Subcutaneous abdominal adipose tissue (tissue), 5 donors: Measurements from ENCODE around the gene ZNF207.
"Not testable (repeated sequence)": the region's sequence is repeated elsewhere in the genome, so short reads cannot be mapped to it uniquely, and the experiment has no call there.

Source experiments
- H3K27ac ChIP-seq: one replicate; pipeline ENCODE4 v1.7.0; 2013; ENCODE audit warnings: low read depth, mild to moderate bottlenecking, inconsistent platforms, low read length, moderate library complexity
- H3K27me3 ChIP-seq, 5 donors: one replicate each; pipeline ENCODE4 v1.7.0; 2013; ENCODE audit warnings: low read length in 5 of 5, inconsistent platforms in 1 of 5; ENCODE audit not compliant: control insufficient read depth in 5 of 5, insufficient read depth in 4 of 5
- H3K36me3 ChIP-seq, 5 donors: one replicate each; pipeline ENCODE4 v1.7.0; 2013; ENCODE audit warnings: low read length in 5 of 5; ENCODE audit not compliant: control insufficient read depth in 5 of 5, insufficient read depth in 5 of 5
- H3K4me1 ChIP-seq, 5 donors: one replicate each; pipeline ENCODE4 v1.7.0; 2013; ENCODE audit warnings: low read length in 5 of 5, mild to moderate bottlenecking in 3 of 5, moderate library complexity in 1 of 5; ENCODE audit not compliant: control insufficient read depth in 5 of 5, insufficient read depth in 5 of 5
- H3K4me3 ChIP-seq, 5 donors: one replicate each; pipeline ENCODE4 v1.7.0; 2013; ENCODE audit warnings: low read length in 5 of 5, low read depth in 1 of 5
- H3K9ac ChIP-seq, 5 donors: one replicate each; pipeline ENCODE4 v1.7.0; 2013; ENCODE audit warnings: low read length in 5 of 5, mild to moderate bottlenecking in 4 of 5, moderate library complexity in 3 of 5
- H3K9me3 ChIP-seq, 5 donors: one replicate each; pipeline ENCODE4 v1.7.0; 2013; ENCODE audit warnings: low read length in 5 of 5; ENCODE audit not compliant: control insufficient read depth in 5 of 5
- donor health status: healthy.
- donor health status: healthy.
- donor health status: healthy.
- donor health status: healthy.
- donor health status: healthy.

The ZNF207 gene

DNA sequence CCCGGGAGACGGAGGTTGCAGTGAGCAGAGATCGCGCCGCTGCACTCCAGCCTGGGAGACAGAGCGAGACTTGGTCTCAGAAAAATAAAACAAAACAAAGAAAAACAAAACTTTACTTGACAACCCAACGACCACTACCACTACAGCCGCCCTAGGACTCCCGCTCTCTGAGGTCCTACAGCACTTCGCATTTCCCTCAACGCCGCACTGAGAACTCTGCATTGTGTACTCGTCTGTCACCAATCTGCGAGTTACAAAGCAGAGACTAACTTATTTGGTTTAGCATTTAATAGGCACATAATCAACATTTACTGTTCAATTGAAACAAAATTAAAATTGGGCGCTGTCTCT is 479 bp upstream of the ZNF207 start:
- peak overlapping the region; percentile 87 to 100 (median 98) for H3K4me3 ChIP-seq
- peak overlapping the region; percentile 98 to 100 (median 100) for H3K9ac ChIP-seq
- peaks cover 1 to 39% (median 37%) of the 10 kb centered on the region in 5 donors for H3K4me1 ChIP-seq
- H3K27ac ChIP-seq, result peak overlapping the region; percentile 100
- no peaks in the 10 kb centered on the region for H3K27me3 ChIP-seq
- peaks cover 0 to 12% (median 6%) of the 10 kb centered on the region in 5 donors for H3K36me3 ChIP-seq
- no peaks in the 10 kb centered on the region for H3K9me3 ChIP-seq

DNA sequence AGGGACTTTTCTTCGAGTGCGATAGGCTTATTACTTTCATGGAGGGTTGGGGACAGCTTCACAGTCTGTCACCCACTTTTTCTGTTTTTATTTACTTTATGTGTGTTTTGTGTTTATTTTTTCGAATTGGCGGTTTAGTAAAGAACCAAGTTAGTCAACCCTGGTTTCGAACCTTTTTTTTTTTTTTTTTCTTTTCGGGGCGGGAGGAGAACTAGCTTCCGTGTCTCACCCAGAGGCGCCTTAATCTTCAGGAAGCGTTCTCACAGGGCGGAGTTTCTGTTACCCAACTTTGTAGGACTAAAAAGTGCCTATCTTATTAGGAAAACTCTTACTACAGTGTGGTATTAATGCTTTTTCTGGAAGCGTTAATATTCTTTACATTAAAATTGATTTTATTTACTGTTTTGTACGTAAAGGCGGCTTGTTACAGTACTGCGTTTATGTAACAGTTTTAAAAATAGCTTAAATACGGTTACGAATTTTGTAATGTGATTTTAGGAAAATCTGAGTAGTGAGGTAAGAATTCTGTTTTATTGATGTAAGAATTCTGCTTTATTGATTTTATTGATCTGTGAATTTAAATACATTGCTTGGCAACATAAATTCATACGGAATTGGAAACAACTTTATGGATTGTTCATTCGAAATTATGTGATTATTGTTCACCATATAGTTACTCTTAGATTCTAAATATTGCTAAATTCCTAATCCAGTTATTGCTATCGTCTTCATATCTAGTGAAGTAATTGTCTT is 885 bp downstream of the ZNF207 start:
- peaks cover 1 to 53% (median 51%) of the 10 kb centered on the region in 5 donors for H3K4me1 ChIP-seq
- no peaks in the 10 kb centered on the region for H3K9me3 ChIP-seq
- no peaks in the 10 kb centered on the region for H3K27me3 ChIP-seq
- peak overlapping the region; percentile 87 to 100 (median 98) for H3K4me3 ChIP-seq
- H3K27ac ChIP-seq, result peak overlapping the region; percentile 100
- peaks cover 4 to 25% (median 13%) of the 10 kb centered on the region in 5 donors for H3K36me3 ChIP-seq
- H3K9ac ChIP-seq, result peak overlapping the region; percentile 98 to 100 (median 100)

DNA sequence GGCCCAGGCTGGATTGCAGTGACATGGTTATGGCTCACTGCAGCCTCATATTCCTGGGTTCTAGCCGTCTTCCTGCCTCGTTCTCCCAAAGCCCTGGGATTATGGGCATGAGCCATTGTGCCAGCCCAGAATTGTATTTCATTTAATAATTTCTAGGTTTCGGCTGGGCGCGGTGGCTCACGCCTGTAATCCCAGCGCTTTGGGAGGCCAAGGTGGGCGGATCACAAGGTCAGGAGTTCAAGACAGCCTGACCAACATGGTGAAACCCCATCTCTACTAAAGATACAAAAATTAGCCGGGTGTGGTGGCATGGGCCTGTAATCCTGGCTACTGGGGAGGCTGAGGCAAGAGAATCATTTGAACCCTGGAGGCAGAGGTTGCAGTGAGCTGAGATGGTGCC is 2.8 kb downstream of the ZNF207 start:
- peak overlapping the region; percentile 44 to 100 (median 88) for H3K4me3 ChIP-seq
- H3K27ac ChIP-seq, result peak overlapping the region; percentile 100
- H3K27me3 ChIP-seq, H3K9ac ChIP-seq, H3K9me3 ChIP-seq: not testable (repeated sequence)
- peaks cover 1 to 65% (median 62%) of the 10 kb centered on the region in 5 donors for H3K4me1 ChIP-seq
- peaks cover 7 to 31% (median 18%) of the 10 kb centered on the region in 5 donors for H3K36me3 ChIP-seq

DNA sequence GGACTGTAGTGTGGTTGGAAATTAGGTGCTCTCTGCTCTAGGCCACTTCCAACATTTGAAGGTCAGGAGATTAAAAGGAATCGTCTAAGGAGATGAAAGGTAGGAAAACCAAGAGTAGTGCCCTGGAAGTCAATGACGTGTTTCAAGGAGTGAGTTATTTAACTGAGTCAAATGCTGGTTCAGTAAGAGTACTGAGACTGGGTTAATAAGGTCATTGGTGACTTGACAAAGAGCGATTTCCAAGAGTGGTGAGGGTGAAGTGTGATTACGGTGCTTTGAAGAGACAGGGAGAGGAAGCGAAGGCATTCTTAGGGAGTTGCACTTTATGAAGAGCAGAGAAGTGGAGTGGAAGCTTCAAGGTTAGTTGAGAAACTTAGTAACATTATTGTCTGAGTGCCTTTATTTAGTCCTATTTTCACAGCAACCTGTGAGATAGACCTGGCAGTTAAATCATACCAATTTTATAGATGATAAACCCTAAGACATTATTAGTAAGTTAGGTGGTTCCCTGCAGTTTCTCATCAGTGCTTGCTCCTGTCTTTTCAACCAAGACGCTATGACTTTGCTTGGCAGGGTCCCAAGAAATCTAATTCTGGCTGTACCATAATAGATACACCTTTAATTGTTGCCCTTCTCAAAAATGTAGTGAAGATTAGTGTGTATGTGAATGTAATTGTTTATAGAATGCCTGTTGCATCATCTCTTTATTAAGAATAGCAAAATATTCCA is 5.9 kb downstream of the ZNF207 start:
- H3K27me3 ChIP-seq, result no peaks in the 10 kb centered on the region
- peaks cover 13 to 58% (median 37%) of the 10 kb centered on the region in 5 donors for H3K36me3 ChIP-seq
- H3K9ac ChIP-seq, result peak overlapping the region in 1 of 5 donors; percentile 4
- peaks cover 1 to 57% (median 53%) of the 10 kb centered on the region in 5 donors for H3K4me1 ChIP-seq
- H3K27ac ChIP-seq, result peak overlapping the region; percentile 58
- no peaks in the 10 kb centered on the region for H3K9me3 ChIP-seq
- peak overlapping the region in 1 of 5 donors; percentile 40 for H3K4me3 ChIP-seq

DNA sequence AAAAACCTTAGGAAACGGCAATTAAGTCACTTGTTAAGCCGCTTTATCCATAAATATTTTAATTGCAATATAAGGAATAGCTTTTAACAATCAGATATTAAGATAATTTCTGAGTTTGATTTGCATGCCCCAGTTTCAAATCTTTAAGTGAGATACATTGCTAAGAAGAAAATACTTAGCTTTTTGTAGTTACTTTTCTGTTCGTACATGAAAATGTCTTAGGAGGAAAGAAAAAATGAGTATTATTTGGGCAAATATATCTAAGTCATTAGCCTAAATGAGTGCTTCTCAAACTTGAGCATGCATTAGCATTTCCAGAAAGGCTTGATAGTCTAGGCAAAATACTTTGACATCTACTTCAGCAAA is 6.4 kb downstream of the ZNF207 start:
- Histone ChIP-seq H3K9ac (no peak overlapping the region), H3K4me1 (peaks cover 1 to 56% (median 52%) of the 10 kb centered on the region in 5 donors), H3K4me3 (no peak overlapping the region), H3K27ac (peak overlapping the region; percentile 58), H3K36me3 (peaks cover 18 to 63% (median 42%) of the 10 kb centered on the region in 5 donors), H3K9me3 (no peaks in the 10 kb centered on the region), H3K27me3 (no peaks in the 10 kb centered on the region)

DNA sequence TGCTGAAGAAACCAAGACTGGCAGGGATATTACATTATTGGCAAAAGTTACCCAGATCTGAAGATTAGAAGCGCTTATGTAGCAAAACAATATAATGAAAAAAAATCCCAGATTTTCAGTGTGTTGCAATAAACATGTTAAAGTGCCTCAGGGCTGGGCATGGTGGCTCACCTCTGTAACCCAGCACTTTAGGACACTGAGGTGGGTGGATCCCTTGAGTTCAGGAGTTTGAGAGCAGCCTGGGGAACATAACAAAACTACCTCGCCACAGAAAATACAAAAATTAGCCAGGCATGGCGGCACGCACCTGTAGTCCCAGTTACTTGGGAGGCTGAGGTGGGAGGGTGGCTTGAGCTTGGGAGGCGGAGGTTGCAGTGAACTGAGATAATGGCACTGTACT is 6.8 kb downstream of the ZNF207 start:
- peaks cover 22 to 67% (median 46%) of the 10 kb centered on the region in 5 donors for H3K36me3 ChIP-seq
- H3K27ac ChIP-seq, result no peak overlapping the region

DNA sequence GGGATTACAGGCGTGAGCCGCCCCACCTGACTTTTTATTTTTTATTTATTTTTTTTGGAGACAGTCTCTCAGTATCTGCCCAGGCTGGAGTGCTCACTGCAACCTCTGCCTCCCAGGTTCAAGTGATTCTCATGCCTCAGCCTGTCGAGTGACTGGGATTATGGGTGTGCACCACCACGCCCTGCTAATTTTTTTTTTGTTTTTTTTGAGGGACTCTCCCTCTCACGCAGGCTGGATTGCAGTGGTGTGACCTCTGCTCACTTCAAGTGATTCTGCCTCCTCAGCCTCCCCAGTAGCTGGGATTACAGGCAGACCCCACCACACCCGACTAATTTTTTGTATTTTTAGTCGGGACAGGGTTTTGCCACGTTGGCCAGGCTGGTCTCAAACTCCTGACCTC is 7.7 kb downstream of the ZNF207 start:
- Histone ChIP-seq H3K9ac (no peak overlapping the region), H3K4me1 (peaks cover 0 to 43% (median 40%) of the 10 kb centered on the region in 5 donors), H3K9me3 (no peaks in the 10 kb centered on the region), H3K27me3 (no peaks in the 10 kb centered on the region), H3K27ac (no peak overlapping the region), H3K4me3 (no peak overlapping the region), H3K36me3 (peaks cover 26 to 76% (median 51%) of the 10 kb centered on the region in 5 donors)

More for the DNA sequence above, 6.8 kb downstream of the ZNF207 start:
- peaks cover 1 to 52% (median 48%) of the 10 kb centered on the region in 5 donors for H3K4me1 ChIP-seq
- H3K9me3 ChIP-seq, result no peaks in the 10 kb centered on the region
- no peak overlapping the region for H3K4me3 ChIP-seq
- no peaks in the 10 kb centered on the region for H3K27me3 ChIP-seq
- no peak overlapping the region for H3K9ac ChIP-seq

DNA sequence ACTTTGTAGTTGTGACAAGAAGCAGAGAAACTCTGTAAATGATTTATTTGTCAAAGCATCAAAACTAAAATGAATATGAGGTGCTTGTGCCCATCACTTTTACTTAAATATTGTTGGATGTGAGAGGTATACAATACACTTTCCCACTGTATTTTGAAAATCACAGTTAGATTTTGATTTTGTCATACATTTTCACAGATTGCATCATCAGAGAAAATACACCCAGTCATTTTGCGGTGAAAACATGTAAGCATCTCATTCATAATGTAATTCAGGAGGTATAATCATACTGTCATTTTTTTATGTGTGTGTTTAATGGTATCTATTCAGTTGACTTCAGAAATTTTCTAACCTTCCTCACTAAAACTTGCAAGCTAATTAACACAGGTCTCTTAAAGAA is 11.3 kb downstream of the ZNF207 start:
- Histone ChIP-seq H3K9ac (no peak overlapping the region), H3K27me3 (no peaks in the 10 kb centered on the region), H3K9me3 (no peaks in the 10 kb centered on the region), H3K4me3 (no peak overlapping the region), H3K36me3 (peaks cover 37 to 85% (median 73%) of the 10 kb centered on the region in 5 donors), H3K4me1 (peaks cover 0 to 9% (median 7%) of the 10 kb centered on the region in 5 donors), H3K27ac (no peak overlapping the region)

DNA sequence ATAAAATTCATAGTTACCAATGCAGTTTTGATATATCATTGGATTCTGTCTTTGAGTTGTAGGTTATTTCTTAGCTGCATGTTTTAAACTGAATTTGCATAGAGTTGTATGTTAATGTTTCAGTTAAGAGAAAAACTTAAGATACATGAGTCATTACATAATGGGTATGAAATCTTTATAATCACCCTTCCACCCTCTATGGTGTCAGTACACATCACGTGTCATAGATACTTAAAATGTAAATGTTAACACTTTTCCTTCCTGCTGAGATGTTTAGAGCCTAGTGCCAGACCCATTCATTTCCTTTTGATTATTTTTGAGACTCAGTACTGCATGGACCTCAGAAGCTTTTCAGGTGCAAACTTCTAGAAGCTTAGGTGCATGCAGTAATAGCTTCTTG is 20.5 kb downstream of the ZNF207 start:
- Histone ChIP-seq H3K27me3 (no peaks in the 10 kb centered on the region), H3K4me1 (peaks cover 0 to 3% (median 0%) of the 10 kb centered on the region in 5 donors), H3K27ac (no peak overlapping the region), H3K9ac (no peak overlapping the region), H3K36me3 (peaks cover 65 to 90% (median 75%) of the 10 kb centered on the region in 5 donors), H3K4me3 (no peak overlapping the region), H3K9me3 (no peaks in the 10 kb centered on the region)
